IPS-NIHi7 (cell line): ENCODE data around the gene THRAP3.

ENCODE experiments used
- DNase-seq: peaks from one replicate; pipeline ENCODE4 v3.0.0; 2012; ENCODE audit warnings: mixed read lengths; ENCODE audit errors: extremely low spot score

Gene THRAP3

DNA sequence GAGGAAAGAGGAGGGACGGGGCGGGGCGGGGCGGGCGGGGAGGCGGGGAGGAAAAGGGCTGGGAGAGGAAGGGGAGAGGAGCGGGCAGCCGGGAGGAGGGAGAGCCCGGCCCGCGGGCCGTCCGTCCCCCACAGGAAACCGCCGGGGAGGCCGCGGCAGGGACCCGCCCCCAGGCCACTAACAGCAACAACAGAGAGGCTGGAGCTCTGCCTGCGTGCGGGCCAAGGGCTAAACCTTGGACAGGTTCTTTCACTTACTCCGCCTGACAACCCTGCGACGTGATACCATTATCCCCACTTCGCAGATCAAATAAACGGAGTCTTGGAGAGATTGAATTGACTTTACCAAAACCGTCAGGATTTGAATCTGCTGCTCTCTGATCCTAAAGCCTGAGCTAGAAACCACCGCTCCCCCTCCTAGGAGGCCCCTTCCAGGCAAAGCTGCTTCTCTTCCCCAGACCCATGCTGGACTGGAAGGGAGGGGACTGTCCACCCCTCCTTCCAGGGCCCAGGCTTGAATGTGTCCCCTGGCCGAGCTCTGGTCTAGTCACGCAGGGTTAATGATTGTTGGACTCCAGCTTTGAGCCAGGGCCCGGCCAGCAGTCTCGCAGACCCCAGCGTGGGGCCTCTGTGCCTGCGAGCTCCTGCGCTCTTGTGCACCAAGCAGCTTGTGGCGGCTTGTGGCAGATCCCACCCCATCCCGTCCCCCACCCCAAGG lies 99.6 kb downstream of the THRAP3 start, which contains the start of gene EVA1B:
Gene EVA1B, minus strand, starts transcription at position 10 of the 717 bp plus-strand sequence. CDS start 608 bp downstream, outside the sequence.
- peak; percentile 85 for DNase-seq

- DNase-seq = no peak
Measured at GRCh38 chr1:36324353-36324703, 100.1 kb downstream of the THRAP3 start.

- DNase-seq = no peak
Measured at GRCh38 chr1:36326499-36326898, 102.3 kb downstream of the THRAP3 start.

DNA sequence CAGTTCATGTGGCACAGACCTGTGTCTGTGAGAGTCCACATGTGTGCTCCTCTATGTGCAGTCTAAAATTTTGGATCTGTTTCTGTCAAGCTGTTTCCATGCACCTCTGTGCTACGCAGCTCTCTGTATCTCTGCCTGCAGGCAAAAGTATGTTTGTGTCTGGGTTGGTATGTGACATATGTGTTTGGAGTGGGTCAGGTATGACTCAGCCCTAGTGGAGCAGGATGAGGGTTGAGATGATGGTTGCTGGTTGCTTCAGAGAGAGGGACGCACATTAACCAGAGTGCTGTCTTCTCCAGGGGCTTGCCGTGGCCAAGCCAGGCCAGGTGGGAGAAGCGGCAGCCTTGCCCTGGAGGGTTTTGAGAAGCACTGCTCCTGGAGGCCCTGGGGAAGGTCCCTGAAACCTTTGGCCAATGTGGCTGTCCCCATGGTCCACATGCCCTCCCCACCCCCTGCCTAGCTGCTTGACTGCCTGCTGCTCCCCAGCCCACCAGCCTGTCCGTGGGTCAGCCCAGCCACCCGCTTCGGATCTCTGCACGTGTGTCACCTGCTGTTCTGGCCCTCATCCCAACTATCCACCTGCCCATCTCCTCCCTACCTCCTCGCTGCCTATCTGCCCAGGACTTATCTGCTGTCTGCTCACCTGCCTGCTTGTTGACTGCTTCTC lies 103.3 kb downstream of the THRAP3 start:
- DNase-seq = no peak

DNA sequence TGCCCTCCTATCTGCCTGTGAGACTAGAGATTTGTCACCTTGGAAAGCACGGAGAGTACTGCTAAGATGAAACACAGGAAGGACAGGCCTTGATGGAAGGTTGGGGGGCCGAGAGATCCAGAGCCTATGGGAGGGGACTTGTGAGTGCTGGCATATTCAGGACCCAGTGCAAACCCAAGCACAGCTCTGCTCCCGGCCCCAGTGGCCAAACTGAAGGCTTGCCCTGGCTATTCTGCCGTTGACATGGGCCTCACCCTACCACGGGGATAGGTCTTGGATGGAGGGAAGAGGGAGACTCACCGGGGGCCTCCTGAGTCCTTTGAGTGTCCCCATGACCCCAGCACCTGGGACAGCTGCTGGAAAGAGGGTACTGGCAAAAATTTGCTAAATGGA lies 103.8 kb downstream of the THRAP3 start:
- no peak for DNase-seq

DNA sequence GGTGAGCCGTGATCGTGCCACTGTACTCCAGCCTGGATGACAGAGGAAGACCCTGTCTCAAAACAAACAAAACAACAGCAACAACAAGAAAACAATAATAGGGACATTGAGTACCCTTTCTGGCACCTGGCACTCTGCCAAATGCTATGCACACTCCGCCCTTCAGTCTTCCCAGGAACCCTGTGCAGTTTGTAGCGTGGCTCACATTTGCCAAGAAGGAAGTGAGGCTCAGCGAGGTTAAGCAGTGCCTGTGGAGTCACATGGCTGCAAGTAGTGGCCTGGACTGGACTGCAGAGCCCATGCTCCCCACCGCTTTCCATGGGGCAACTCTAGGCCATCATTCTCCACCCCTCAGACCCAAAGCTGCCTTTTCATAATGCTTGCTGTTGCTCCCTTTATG lies 104.5 kb downstream of the THRAP3 start:
- no peak for DNase-seq

GRCh38 chr1:36329817-36330216 lies 105.6 kb downstream of the THRAP3 start:
- DNase-seq = no peak

DNA sequence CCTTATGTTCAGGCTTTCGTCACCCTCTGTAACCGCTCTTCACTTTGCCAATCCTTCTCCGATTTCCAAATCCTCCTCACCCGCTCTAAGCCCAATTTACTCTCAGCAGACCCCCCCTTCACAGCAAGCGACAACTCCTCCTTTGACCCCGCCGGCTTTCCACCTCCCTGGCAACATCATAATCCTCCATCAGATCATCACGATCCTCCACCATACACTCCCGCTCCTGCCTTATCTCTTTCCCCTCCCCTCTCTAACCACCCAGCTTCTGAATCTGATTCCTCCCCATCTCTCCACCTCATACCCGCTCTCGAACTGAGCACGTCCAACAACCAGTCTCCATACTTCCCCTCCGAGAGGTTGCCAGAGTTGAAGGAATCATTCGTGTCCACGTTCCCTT lies 106.7 kb downstream of the THRAP3 start:
- no peak for DNase-seq

DNA sequence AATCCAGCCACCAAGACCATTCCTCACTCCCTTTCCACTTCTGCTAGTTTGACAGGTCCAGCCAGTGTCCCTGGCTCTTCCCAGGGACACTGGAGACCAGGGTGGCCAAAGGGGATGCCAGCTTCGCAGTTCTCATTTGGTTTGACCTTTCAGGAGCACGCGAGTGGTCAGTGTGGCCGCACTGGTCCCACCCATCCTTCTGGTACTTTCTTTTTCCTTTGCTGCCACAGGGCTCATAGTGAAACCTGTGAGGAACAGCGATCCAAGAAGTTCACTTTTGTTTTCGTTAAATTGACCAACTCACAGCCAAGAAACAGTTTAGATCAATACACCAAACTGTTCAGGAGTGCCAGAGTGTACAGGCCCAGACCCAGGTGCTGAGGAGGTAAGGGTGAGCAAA lies 113.6 kb downstream of the THRAP3 start:
- no peak for DNase-seq

DNA sequence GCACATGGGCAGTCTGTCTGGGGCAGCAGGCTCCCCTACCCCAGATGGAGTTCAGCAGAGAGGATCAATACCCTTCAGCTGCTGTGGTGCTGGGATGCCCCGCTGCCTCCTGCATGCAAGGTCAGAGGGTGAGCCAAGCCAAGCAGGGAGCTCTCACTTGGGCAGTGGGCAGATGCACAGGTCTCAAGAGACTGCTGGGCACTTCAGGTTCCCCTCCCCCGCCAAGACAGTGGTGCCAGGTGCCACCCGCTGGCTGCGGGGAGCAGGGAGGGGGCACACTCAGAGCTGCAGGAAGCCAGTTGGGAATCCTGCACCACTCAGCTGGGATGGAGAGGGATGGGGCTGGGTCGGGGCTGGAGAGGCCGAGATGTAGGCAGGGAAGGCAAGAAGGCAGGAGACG lies 115.0 kb downstream of the THRAP3 start:
- no peak for DNase-seq

GRCh38 chr1:36339615-36340014 lies 115.4 kb downstream of the THRAP3 start:
- DNase-seq = no peak

DNA sequence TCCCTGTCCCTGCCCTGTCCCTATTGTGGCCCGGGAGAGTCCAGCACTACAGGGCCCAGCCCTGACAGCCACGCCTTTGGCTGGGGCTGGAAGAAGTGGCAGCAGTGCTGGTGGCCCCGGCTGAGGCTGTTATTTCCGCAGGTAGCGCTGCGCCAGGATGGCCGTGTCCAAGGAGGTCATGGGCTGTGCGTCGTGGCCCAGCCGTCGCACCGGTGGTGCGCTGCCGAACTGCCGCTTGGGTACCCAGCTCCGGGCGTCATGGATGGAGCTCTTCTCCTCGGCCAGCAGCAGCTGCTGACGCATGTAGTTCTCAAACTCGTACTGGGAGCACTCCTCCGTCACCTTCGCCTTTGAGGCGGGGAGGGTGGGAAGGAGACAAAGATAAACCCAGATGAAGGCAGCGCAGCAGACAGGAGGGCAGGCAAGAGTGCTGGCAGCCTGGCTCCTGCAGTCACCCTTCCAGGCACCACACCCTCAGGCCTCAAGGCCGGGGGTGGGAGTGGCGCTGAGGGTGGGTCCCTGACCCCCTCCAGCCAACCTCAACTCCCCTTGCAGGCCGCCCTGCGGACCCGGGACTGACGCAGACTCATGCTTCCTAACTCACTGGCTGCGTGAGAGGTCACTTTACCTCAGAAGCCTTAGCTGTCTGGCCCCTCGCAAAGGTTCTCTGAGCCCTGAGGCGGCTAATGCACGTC lies 117.5 kb downstream of the THRAP3 start:
- DNase-seq = no peak

GRCh38 chr1:36342426-36343185 lies 118.4 kb downstream of the THRAP3 start:
- DNase-seq = peak; percentile 75

- DNase-seq = no peak
Measured at GRCh38 chr1:36343651-36344394, 119.6 kb downstream of the THRAP3 start.

GRCh38 chr1:36344395-36344680 lies 120.1 kb downstream of the THRAP3 start:
- DNase-seq = no peak

DNA sequence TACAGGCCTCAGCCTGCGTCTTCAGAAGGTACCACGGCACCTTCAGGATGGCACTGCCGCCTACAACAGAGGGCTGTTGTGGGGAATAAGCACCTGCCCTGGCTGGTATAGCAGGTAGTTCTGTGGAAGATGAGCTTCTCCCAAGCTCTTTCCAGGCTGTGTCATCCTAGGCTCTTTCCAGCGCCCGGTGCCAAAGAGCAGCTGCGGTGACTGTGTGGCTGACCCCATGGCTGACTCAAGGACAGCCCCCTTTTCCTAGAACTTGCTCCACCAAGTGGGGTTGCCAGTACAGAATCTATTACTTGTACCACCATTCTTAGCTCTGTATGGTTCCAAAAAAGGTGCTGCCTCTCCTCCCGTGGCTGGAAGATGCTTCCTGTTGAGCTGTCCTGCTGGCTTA lies 121.1 kb downstream of the THRAP3 start:
- DNase-seq = no peak

DNA sequence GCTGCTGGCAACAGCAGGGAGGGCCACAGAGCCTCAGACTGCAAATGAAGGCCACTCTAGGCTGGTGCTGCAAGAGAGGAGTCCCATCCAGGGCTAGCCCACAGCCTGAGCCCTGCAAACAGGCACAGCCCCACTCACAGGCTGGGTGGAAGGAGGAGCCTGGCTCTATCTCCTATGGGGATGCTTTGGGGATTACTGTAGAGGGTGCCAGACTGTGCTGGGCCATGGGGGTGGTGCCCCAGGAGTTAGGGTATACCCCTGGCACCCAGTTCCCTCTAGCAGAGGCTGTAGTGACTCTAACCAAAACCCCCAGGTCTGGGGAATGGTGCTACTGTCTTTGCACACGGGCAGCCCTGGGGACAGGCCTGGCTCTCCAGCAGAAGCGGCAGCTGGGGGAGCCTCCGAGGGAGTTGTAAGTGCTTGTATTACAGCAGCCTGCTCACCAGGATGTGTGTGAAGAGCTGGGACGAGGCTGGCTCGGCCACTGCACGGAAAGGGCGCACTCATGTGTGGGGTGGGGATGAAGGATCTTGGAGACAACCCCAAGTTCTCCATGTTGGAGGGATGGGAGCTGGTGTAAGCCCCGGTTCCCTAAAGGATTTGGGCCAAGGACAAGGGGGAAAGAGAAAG lies 122.6 kb downstream of the THRAP3 start:
- no peak for DNase-seq

- no peak for DNase-seq
Measured at GRCh38 chr1:36349241-36349671, 125.0 kb downstream of the THRAP3 start.

DNA sequence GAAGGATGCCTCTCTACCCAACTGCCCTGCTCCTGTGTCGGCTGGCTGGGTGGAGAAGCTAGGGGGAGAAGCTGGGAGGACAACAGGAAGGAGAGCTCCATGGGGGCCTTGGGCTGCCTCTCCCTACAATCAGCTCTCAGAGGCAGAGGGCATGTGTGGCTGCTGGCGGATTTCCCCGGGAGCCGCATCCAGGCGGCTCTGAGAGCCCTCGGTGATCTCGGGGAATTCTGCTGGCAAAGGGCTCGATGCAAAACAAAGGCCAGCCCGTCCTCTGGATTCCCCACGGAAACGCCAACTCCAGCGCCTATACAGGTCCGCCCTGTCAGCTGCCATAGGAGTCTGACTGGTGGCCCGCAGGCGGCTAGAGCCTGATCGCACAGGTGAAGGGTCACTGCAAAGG lies 125.6 kb downstream of the THRAP3 start:
- no peak for DNase-seq

GRCh38 chr1:36350659-36351226 lies 126.5 kb downstream of the THRAP3 start:
- no peak for DNase-seq
